HepG2 (cell line): Measurements from ENCODE around the gene MACROD2. TPM values are rescaled to one million over a fixed set of nuclear protein-coding genes. Genes with fewer than 3 reads are reported as not detected.

Experiments
- DNMT1 ChIP-seq: sonication (generic); formaldehyde crosslinking; IDR thresholded peaks from 2 replicates; pipeline ENCODE4 v1.5.1; 2020; ENCODE audit warnings: mild to moderate bottlenecking, missing genetic modification reagents
- ESRRA ChIP-seq: sonication (generic); formaldehyde crosslinking; IDR thresholded peaks from 2 replicates; pipeline ENCODE4 v1.5.1; 2020; ENCODE audit warnings: mild to moderate bottlenecking, low read depth, missing genetic modification reagents
- HDAC2 ChIP-seq: sonication (generic); formaldehyde crosslinking; IDR thresholded peaks from 2 replicates; pipeline ENCODE4 v1.4.0; 2020; ENCODE audit warnings: missing genetic modification reagents
- JUNB ChIP-seq: sonication (generic); formaldehyde crosslinking; IDR thresholded peaks from 2 replicates; pipeline ENCODE4 v1.8.0; 2022; ENCODE audit warnings: missing genetic modification reagents, mild to moderate bottlenecking, borderline replicate concordance
- KLF12 ChIP-seq: sonication (generic); formaldehyde crosslinking; IDR thresholded peaks from 2 replicates; pipeline ENCODE4 v1.4.0; 2020; ENCODE audit warnings: missing genetic modification reagents, borderline replicate concordance
- MZF1 ChIP-seq: sonication (generic); formaldehyde crosslinking; IDR thresholded peaks from 2 replicates; pipeline ENCODE4 v1.8.1; 2023; ENCODE audit warnings: mild to moderate bottlenecking, missing genetic modification reagents, borderline replicate concordance
- ZNF101 ChIP-seq: sonication (generic); formaldehyde crosslinking; IDR thresholded peaks from 2 replicates; pipeline ENCODE4 v1.4.0; 2020; ENCODE audit warnings: mild to moderate bottlenecking, low read depth, missing genetic modification reagents, borderline replicate concordance
- ZNF136 ChIP-seq: sonication (generic); formaldehyde crosslinking; IDR thresholded peaks from 2 replicates; pipeline ENCODE4 v1.8.1; 2022; ENCODE audit warnings: low read depth, mild to moderate bottlenecking, moderate library complexity, missing genetic modification reagents
- polyA plus RNA-seq, 8 experiments: library from polyadenylated mRNA; depleted of rRNA in 3 of 8; stranded (reverse) in 7 of 8; unstranded in 1 of 8; fragments of >200 nt; fragmentation: Illumina TruSeq in 4 of 8; extraction: Trizol in 4 of 8; gene quantifications; 2 replicates each; pipeline versions ENCODE4 v1.2.1 to v1.2.3, GENCODE V29; 2011 to 2016; ENCODE audit warnings: low read depth in 4 of 8, missing spikeins in 1 of 8, mixed read lengths in 1 of 8; ENCODE audit not compliant: insufficient read depth in 1 of 8
- total RNA-seq, 5 experiments: library from RNA; depleted of rRNA; stranded (reverse); fragments of >200 nt; fragmentation: Illumina TruSeq; extraction: Trizol; gene quantifications; 2 replicates each; pipeline ENCODE4 v1.2.3, GENCODE V29; 2016; ENCODE audit warnings: low read depth in 1 of 5
- TF ChIP-seq, protein P1 (sequence below): sonication (generic); formaldehyde crosslinking; IDR thresholded peaks from 2 replicates; pipeline ENCODE4 v1.4.0; 2020; ENCODE audit warnings: missing genetic modification reagents, borderline replicate concordance
- TF ChIP-seq, protein P2 (sequence below): IDR thresholded peaks from 2 replicates; pipeline ENCODE4 v1.6.1; 2016; ENCODE audit warnings: low read depth, borderline replicate concordance
- TF ChIP-seq, protein P3 (sequence below): sonication (generic); formaldehyde crosslinking; IDR thresholded peaks from 2 replicates; pipeline ENCODE4 v1.8.1; 2023; ENCODE audit warnings: mild to moderate bottlenecking, inconsistent platforms, moderate library complexity, missing genetic modification reagents, borderline replicate concordance
- TF ChIP-seq, protein P4 (sequence below): sonication (generic); formaldehyde crosslinking; IDR thresholded peaks from 2 replicates; pipeline ENCODE4 v1.4.0; 2020; ENCODE audit warnings: missing genetic modification reagents

MACROD2 gene
- total and polyA plus RNA-seq, 2 of the 13 experiments (the other 11 are each of a cell fraction or from before 2014, with no cell fraction given) = 0.13 to 0.51 TPM

DNA sequence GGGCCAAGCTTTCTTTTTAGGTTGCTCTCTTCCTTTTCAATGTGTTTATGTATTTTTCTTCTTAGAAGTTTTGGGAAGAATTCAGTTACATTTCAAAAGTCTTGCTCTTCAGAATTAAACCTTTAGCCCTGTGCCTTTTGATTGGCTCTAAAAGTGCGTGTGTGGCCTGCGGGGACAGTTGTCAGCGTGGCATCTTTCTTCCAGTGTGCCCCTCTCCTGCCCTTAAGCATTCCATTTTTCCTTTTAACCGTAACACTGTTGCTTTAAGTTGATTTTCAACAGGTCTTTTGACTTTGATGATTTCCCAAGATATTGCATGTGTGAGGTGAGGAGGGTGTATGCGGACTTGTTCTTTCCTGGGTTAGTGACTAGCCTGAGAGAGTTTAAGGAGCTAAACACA is 1341.2 kb downstream of the MACROD2 start (continued):
- TF ChIP-seq, protein P1, sequence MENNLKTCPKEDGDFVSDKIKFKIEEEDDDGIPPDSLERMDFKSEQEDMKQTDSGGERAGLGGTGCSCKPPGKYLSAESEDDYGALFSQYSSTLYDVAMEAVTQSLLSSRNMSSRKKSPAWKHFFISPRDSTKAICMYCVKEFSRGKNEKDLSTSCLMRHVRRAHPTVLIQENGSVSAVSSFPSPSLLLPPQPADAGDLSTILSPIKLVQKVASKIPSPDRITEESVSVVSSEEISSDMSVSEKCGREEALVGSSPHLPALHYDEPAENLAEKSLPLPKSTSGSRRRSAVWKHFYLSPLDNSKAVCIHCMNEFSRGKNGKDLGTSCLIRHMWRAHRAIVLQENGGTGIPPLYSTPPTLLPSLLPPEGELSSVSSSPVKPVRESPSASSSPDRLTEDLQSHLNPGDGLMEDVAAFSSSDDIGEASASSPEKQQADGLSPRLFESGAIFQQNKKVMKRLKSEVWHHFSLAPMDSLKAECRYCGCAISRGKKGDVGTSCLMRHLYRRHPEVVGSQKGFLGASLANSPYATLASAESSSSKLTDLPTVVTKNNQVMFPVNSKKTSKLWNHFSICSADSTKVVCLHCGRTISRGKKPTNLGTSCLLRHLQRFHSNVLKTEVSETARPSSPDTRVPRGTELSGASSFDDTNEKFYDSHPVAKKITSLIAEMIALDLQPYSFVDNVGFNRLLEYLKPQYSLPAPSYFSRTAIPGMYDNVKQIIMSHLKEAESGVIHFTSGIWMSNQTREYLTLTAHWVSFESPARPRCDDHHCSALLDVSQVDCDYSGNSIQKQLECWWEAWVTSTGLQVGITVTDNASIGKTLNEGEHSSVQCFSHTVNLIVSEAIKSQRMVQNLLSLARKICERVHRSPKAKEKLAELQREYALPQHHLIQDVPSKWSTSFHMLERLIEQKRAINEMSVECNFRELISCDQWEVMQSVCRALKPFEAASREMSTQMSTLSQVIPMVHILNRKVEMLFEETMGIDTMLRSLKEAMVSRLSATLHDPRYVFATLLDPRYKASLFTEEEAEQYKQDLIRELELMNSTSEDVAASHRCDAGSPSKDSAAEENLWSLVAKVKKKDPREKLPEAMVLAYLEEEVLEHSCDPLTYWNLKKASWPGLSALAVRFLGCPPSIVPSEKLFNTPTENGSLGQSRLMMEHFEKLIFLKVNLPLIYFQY (CRISPR knock-in tag) = no peak
- TF ChIP-seq DNMT1 (CRISPR knock-in tag) (no peak), ZNF136 (CRISPR knock-in tag) (no peak), HDAC2 (CRISPR knock-in tag) (no peak), MZF1 (CRISPR knock-in tag) (no peak), JUNB (CRISPR knock-in tag) (no peak), ZNF101 (no peak), KLF12 (CRISPR knock-in tag) (no peak), ESRRA (CRISPR knock-in tag) (no peak)
- TF ChIP-seq, protein P2, sequence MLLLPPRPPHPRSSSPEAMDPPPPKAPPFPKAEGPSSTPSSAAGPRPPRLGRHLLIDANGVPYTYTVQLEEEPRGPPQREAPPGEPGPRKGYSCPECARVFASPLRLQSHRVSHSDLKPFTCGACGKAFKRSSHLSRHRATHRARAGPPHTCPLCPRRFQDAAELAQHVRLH (CRISPR knock-in tag) = no peak
- TF ChIP-seq, protein P3, sequence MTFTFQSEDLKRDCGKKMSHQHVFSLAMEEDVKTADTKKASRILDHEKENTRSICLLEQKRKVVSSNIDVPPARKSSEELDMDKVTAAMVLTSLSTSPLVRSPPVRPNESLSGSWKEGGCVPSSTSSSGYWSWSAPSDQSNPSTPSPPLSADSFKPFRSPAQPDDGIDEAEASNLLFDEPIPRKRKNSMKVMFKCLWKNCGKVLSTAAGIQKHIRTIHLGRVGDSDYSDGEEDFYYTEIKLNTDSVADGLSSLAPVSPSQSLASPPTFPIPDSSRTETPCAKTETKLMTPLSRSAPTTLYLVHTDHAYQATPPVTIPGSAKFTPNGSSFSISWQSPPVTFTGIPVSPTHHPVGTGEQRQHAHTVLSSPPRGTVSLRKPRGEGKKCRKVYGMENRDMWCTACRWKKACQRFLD (CRISPR knock-in tag) = no peak
- TF ChIP-seq, protein P4, sequence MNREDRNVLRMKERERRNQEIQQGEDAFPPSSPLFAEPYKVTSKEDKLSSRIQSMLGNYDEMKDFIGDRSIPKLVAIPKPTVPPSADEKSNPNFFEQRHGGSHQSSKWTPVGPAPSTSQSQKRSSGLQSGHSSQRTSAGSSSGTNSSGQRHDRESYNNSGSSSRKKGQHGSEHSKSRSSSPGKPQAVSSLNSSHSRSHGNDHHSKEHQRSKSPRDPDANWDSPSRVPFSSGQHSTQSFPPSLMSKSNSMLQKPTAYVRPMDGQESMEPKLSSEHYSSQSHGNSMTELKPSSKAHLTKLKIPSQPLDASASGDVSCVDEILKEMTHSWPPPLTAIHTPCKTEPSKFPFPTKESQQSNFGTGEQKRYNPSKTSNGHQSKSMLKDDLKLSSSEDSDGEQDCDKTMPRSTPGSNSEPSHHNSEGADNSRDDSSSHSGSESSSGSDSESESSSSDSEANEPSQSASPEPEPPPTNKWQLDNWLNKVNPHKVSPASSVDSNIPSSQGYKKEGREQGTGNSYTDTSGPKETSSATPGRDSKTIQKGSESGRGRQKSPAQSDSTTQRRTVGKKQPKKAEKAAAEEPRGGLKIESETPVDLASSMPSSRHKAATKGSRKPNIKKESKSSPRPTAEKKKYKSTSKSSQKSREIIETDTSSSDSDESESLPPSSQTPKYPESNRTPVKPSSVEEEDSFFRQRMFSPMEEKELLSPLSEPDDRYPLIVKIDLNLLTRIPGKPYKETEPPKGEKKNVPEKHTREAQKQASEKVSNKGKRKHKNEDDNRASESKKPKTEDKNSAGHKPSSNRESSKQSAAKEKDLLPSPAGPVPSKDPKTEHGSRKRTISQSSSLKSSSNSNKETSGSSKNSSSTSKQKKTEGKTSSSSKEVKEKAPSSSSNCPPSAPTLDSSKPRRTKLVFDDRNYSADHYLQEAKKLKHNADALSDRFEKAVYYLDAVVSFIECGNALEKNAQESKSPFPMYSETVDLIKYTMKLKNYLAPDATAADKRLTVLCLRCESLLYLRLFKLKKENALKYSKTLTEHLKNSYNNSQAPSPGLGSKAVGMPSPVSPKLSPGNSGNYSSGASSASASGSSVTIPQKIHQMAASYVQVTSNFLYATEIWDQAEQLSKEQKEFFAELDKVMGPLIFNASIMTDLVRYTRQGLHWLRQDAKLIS (CRISPR knock-in tag) = no peak
